HEK293 (cell line): Measurements from ENCODE around the gene STK24.

Source experiments
- BCL11A ChIP-seq: fragments of 450-650 bp; formaldehyde crosslinking; IDR thresholded peaks from 2 replicates; pipeline ENCODE4 v1.5.1; 2016; ENCODE audit warnings: low read depth, missing biosample characterization, missing genetic modification characterization
- GLIS1 ChIP-seq: fragments of 450-650 bp; formaldehyde crosslinking; IDR thresholded peaks from 2 replicates; pipeline ENCODE4 v1.5.1; 2016; ENCODE audit warnings: missing biosample characterization, missing genetic modification characterization
- GLIS2 ChIP-seq: fragments of 450-650 bp; formaldehyde crosslinking; IDR thresholded peaks from 2 replicates; pipeline ENCODE4 v1.5.1; 2016; ENCODE audit warnings: missing biosample characterization, missing genetic modification characterization
- KLF10 ChIP-seq: fragments of 450-650 bp; IDR thresholded peaks from 2 replicates; pipeline ENCODE4 v1.5.1; 2018; ENCODE audit warnings: missing biosample characterization, mild to moderate bottlenecking, missing genetic modification characterization
- KLF8 ChIP-seq: fragments of 450-650 bp; formaldehyde crosslinking; IDR thresholded peaks from 2 replicates; pipeline ENCODE4 v1.5.1; 2016; ENCODE audit warnings: missing biosample characterization, missing genetic modification characterization
- REPIN1 ChIP-seq: fragments of 450-650 bp; formaldehyde crosslinking; IDR thresholded peaks from 2 replicates; pipeline ENCODE4 v1.5.1; 2017; ENCODE audit warnings: missing biosample characterization, missing genetic modification characterization, low read depth
- SCRT2 ChIP-seq: fragments of 450-650 bp; formaldehyde crosslinking; IDR thresholded peaks from 2 replicates; pipeline ENCODE4 v1.5.1; 2016; ENCODE audit warnings: missing biosample characterization, missing genetic modification characterization
- SP3 ChIP-seq: fragments of 450-650 bp; formaldehyde crosslinking; IDR thresholded peaks from 2 replicates; pipeline ENCODE4 v1.5.1; 2016; ENCODE audit warnings: missing biosample characterization, missing genetic modification characterization
- ZBTB1 ChIP-seq: fragments of 450-650 bp; formaldehyde crosslinking; IDR thresholded peaks from 2 replicates; pipeline ENCODE4 v1.5.1; 2016; ENCODE audit warnings: missing biosample characterization, missing genetic modification characterization
- ZBTB17 ChIP-seq: fragments of 450-650 bp; formaldehyde crosslinking; IDR thresholded peaks from 2 replicates; pipeline ENCODE4 v1.5.1; 2016; ENCODE audit warnings: missing biosample characterization, missing genetic modification characterization
- ZNF202 ChIP-seq: fragments of 450-650 bp; formaldehyde crosslinking; IDR thresholded peaks from 2 replicates; pipeline ENCODE4 v1.5.1; 2016; ENCODE audit warnings: missing biosample characterization, missing genetic modification characterization, borderline replicate concordance
- ZNF221 ChIP-seq: fragments of 450-650 bp; formaldehyde crosslinking; IDR thresholded peaks from 2 replicates; pipeline ENCODE4 v1.5.1; 2017; ENCODE audit warnings: missing biosample characterization, missing genetic modification characterization, borderline replicate concordance
- ZNF239 ChIP-seq: fragments of 450-650 bp; formaldehyde crosslinking; IDR thresholded peaks from 2 replicates; pipeline ENCODE4 v1.5.1; 2016; ENCODE audit warnings: missing biosample characterization, missing genetic modification characterization
- ZNF274 ChIP-seq, 2 experiments: fragments of 200-500 bp in 1 of 2; fragments of 450-650 bp in 1 of 2; sonication (Bioruptor generic) in 1 of 2; formaldehyde crosslinking in 1 of 2; IDR thresholded peaks; 2 replicates each; pipeline versions ENCODE4 v1.5.1 to v1.6.1; 2014 to 2016; ENCODE audit warnings: borderline replicate concordance in 1 of 2, inconsistent platforms in 1 of 2, low read length in 1 of 2, missing biosample characterization in 1 of 2, missing genetic modification characterization in 1 of 2
- ZNF311 ChIP-seq: fragments of 450-650 bp; formaldehyde crosslinking; IDR thresholded peaks from 2 replicates; pipeline ENCODE4 v1.5.1; 2017; ENCODE audit warnings: missing biosample characterization, missing genetic modification characterization, borderline replicate concordance
- ZNF324 ChIP-seq: fragments of 450-650 bp; formaldehyde crosslinking; IDR thresholded peaks from 2 replicates; pipeline ENCODE4 v1.5.1; 2016; ENCODE audit warnings: missing biosample characterization, missing genetic modification characterization
- ZNF394 ChIP-seq: fragments of 450-650 bp; formaldehyde crosslinking; IDR thresholded peaks from 2 replicates; pipeline ENCODE4 v1.5.1; 2016; ENCODE audit warnings: missing biosample characterization, missing genetic modification characterization, mild to moderate bottlenecking, moderate library complexity, borderline replicate concordance
- ZNF473 ChIP-seq: fragments of 450-650 bp; formaldehyde crosslinking; IDR thresholded peaks from 2 replicates; pipeline ENCODE4 v1.5.1; 2017; ENCODE audit warnings: missing biosample characterization, missing genetic modification characterization
- ZNF530 ChIP-seq: fragments of 450-650 bp; formaldehyde crosslinking; IDR thresholded peaks from 2 replicates; pipeline ENCODE4 v1.5.1; 2016; ENCODE audit warnings: low read depth, missing biosample characterization, missing genetic modification characterization
- ZNF548 ChIP-seq: fragments of 450-650 bp; formaldehyde crosslinking; IDR thresholded peaks from 2 replicates; pipeline ENCODE4 v1.5.1; 2016; ENCODE audit warnings: missing biosample characterization, missing genetic modification characterization
- ZNF791 ChIP-seq: fragments of 450-650 bp; formaldehyde crosslinking; IDR thresholded peaks from 2 replicates; pipeline ENCODE4 v1.5.1; 2016; ENCODE audit warnings: missing biosample characterization, missing genetic modification characterization
- ZXDB ChIP-seq: fragments of 450-650 bp; formaldehyde crosslinking; IDR thresholded peaks from 2 replicates; pipeline ENCODE4 v1.5.1; 2016; ENCODE audit warnings: missing biosample characterization, missing genetic modification characterization
- TF ChIP-seq, protein P1 (sequence below): fragments of 450-650 bp; formaldehyde crosslinking; conservative IDR thresholded peaks from 2 replicates; pipeline ENCODE4 v1.5.1; 2016; ENCODE audit warnings: low read depth, missing biosample characterization, missing genetic modification characterization
- TF ChIP-seq, protein P2 (sequence below): fragments of 450-650 bp; formaldehyde crosslinking; IDR thresholded peaks from 2 replicates; pipeline ENCODE4 v1.5.1; 2016; ENCODE audit warnings: missing biosample characterization, missing genetic modification characterization
- TF ChIP-seq, protein P3 (sequence below): fragments of 450-650 bp; IDR thresholded peaks from 2 replicates; pipeline ENCODE4 v1.5.1; 2018; ENCODE audit warnings: missing biosample characterization, mild to moderate bottlenecking, missing genetic modification characterization
- TF ChIP-seq, protein P4 (sequence below): fragments of 450-650 bp; formaldehyde crosslinking; IDR thresholded peaks from 2 replicates; pipeline ENCODE4 v1.5.1; 2016; ENCODE audit warnings: missing biosample characterization, missing genetic modification characterization, borderline replicate concordance
- TF ChIP-seq, protein P5 (sequence below): fragments of 450-650 bp; formaldehyde crosslinking; IDR thresholded peaks from 2 replicates; pipeline ENCODE4 v1.5.1; 2016; ENCODE audit warnings: missing biosample characterization, missing genetic modification characterization, low read depth

Gene STK24

DNA sequence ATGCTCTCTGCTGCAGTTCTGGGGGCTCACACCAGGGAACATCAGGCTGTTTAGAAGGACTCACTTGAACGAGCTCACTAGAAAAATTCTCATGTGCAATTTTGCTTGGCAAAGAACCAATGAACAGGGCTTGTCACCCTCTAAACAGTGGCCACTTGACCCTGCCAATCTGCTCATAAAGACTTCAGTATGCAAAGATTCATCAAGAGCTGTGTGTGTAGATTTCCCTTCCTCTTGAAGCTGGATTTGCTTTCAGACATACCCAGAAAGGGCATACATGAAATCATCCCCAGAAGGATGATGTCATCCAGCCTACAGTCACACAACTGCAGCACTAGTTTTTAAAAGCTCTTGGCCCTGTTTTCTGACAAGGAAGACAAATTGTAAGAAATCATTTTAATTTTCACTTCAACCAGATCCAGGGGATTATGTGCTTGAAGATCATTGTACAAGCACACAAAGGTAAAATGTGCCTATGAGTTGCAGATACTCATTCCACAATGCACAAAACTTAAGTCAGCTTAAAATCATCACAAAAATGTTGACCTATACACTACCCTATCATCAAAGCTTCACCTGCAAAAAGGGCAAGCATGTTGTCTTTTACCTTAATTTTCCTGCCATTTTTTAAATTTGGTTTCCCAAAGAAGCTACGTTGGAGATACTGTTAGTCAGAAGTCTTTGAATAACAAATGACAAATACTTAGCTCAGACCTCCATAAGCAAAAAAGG lies 5.2 kb upstream of the STK24 start (continued):
- TF ChIP-seq, protein P1, sequence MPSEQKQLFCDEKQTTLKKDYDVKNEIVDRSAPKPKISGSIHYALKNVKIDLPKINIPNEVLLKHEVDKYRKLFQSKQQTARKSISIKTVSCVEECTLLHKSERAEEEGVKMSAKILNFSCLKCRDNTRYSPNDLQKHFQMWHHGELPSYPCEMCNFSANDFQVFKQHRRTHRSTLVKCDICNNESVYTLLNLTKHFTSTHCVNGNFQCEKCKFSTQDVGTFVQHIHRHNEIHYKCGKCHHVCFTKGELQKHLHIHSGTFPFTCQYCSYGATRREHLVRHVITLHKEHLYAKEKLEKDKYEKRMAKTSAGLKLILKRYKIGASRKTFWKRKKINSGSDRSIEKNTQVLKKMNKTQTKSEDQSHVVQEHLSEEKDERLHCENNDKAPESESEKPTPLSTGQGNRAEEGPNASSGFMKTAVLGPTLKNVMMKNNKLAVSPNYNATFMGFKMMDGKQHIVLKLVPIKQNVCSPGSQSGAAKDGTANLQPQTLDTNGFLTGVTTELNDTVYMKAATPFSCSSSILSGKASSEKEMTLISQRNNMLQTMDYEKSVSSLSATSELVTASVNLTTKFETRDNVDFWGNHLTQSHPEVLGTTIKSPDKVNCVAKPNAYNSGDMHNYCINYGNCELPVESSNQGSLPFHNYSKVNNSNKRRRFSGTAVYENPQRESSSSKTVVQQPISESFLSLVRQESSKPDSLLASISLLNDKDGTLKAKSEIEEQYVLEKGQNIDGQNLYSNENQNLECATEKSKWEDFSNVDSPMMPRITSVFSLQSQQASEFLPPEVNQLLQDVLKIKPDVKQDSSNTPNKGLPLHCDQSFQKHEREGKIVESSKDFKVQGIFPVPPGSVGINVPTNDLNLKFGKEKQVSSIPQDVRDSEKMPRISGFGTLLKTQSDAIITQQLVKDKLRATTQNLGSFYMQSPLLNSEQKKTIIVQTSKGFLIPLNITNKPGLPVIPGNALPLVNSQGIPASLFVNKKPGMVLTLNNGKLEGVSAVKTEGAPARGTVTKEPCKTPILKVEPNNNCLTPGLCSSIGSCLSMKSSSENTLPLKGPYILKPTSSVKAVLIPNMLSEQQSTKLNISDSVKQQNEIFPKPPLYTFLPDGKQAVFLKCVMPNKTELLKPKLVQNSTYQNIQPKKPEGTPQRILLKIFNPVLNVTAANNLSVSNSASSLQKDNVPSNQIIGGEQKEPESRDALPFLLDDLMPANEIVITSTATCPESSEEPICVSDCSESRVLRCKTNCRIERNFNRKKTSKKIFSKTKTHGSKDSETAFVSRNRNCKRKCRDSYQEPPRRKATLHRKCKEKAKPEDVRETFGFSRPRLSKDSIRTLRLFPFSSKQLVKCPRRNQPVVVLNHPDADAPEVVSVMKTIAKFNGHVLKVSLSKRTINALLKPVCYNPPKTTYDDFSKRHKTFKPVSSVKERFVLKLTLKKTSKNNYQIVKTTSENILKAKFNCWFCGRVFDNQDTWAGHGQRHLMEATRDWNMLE (tag by site-specific recombination) = no peak
- TF ChIP-seq ZNF473 (tag by site-specific recombination) (no peak), ZNF548 (tag by site-specific recombination) (no peak), KLF10 (peak; percentile 67), ZNF202 (no peak), ZNF791 (tag by site-specific recombination) (no peak), SCRT2 (tag by site-specific recombination) (peak; percentile 45; the same call in 1 of the 2 replicates), GLIS2 (tag by site-specific recombination) (no peak), ZBTB17 (tag by site-specific recombination) (peak; percentile 81), ZNF324 (tag by site-specific recombination) (no peak), ZNF394 (tag by site-specific recombination) (no peak), ZNF311 (no peak), ZNF239 (tag by site-specific recombination) (no peak), ZBTB1 (tag by site-specific recombination) (no peak), ZNF274 (IDR thresholded peaks at IDR 0.05; ENCODE audit: low read length) (no peak), ZNF274 (tag by site-specific recombination; IDR thresholded peaks at IDR 0.05; ENCODE audit: borderline replicate concordance) (no peak), GLIS1 (tag by site-specific recombination) (peak; percentile 18; the same call in 1 of the 2 replicates), SP3 (no peak), ZNF221 (tag by site-specific recombination) (no peak), ZNF530 (tag by site-specific recombination) (no peak), REPIN1 (no peak), BCL11A (no peak), ZXDB (tag by site-specific recombination) (no peak), KLF8 (tag by site-specific recombination) (no peak)
- TF ChIP-seq, protein P2, sequence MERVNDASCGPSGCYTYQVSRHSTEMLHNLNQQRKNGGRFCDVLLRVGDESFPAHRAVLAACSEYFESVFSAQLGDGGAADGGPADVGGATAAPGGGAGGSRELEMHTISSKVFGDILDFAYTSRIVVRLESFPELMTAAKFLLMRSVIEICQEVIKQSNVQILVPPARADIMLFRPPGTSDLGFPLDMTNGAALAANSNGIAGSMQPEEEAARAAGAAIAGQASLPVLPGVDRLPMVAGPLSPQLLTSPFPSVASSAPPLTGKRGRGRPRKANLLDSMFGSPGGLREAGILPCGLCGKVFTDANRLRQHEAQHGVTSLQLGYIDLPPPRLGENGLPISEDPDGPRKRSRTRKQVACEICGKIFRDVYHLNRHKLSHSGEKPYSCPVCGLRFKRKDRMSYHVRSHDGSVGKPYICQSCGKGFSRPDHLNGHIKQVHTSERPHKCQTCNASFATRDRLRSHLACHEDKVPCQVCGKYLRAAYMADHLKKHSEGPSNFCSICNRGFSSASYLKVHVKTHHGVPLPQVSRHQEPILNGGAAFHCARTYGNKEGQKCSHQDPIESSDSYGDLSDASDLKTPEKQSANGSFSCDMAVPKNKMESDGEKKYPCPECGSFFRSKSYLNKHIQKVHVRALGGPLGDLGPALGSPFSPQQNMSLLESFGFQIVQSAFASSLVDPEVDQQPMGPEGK (tag by site-specific recombination) = 0 out of 2 replicates have a peak, but pooled peaks have one; percentile 24
- TF ChIP-seq, protein P3, sequence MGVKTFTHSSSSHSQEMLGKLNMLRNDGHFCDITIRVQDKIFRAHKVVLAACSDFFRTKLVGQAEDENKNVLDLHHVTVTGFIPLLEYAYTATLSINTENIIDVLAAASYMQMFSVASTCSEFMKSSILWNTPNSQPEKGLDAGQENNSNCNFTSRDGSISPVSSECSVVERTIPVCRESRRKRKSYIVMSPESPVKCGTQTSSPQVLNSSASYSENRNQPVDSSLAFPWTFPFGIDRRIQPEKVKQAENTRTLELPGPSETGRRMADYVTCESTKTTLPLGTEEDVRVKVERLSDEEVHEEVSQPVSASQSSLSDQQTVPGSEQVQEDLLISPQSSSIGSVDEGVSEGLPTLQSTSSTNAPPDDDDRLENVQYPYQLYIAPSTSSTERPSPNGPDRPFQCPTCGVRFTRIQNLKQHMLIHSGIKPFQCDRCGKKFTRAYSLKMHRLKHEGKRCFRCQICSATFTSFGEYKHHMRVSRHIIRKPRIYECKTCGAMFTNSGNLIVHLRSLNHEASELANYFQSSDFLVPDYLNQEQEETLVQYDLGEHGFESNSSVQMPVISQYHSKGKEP (tag by site-specific recombination) = peak; percentile 68; the same call in 1 of the 2 replicates
- TF ChIP-seq, protein P4, sequence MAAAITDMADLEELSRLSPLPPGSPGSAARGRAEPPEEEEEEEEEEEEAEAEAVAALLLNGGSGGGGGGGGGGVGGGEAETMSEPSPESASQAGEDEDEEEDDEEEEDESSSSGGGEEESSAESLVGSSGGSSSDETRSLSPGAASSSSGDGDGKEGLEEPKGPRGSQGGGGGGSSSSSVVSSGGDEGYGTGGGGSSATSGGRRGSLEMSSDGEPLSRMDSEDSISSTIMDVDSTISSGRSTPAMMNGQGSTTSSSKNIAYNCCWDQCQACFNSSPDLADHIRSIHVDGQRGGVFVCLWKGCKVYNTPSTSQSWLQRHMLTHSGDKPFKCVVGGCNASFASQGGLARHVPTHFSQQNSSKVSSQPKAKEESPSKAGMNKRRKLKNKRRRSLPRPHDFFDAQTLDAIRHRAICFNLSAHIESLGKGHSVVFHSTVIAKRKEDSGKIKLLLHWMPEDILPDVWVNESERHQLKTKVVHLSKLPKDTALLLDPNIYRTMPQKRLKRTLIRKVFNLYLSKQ (tag by site-specific recombination) = no peak
- TF ChIP-seq, protein P5, sequence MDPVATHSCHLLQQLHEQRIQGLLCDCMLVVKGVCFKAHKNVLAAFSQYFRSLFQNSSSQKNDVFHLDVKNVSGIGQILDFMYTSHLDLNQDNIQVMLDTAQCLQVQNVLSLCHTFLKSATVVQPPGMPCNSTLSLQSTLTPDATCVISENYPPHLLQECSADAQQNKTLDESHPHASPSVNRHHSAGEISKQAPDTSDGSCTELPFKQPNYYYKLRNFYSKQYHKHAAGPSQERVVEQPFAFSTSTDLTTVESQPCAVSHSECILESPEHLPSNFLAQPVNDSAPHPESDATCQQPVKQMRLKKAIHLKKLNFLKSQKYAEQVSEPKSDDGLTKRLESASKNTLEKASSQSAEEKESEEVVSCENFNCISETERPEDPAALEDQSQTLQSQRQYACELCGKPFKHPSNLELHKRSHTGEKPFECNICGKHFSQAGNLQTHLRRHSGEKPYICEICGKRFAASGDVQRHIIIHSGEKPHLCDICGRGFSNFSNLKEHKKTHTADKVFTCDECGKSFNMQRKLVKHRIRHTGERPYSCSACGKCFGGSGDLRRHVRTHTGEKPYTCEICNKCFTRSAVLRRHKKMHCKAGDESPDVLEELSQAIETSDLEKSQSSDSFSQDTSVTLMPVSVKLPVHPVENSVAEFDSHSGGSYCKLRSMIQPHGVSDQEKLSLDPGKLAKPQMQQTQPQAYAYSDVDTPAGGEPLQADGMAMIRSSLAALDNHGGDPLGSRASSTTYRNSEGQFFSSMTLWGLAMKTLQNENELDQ (tag by site-specific recombination) = no peak
